ENCODE measurements around the gene TRNP1.
"Not testable (repeated sequence)": the region's sequence is repeated elsewhere in the genome, so short reads cannot be mapped to it uniquely, and the experiment has no call there.

The TRNP1 gene, protein sequence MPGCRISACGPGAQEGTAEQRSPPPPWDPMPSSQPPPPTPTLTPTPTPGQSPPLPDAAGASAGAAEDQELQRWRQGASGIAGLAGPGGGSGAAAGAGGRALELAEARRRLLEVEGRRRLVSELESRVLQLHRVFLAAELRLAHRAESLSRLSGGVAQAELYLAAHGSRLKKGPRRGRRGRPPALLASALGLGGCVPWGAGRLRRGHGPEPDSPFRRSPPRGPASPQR

DNA sequence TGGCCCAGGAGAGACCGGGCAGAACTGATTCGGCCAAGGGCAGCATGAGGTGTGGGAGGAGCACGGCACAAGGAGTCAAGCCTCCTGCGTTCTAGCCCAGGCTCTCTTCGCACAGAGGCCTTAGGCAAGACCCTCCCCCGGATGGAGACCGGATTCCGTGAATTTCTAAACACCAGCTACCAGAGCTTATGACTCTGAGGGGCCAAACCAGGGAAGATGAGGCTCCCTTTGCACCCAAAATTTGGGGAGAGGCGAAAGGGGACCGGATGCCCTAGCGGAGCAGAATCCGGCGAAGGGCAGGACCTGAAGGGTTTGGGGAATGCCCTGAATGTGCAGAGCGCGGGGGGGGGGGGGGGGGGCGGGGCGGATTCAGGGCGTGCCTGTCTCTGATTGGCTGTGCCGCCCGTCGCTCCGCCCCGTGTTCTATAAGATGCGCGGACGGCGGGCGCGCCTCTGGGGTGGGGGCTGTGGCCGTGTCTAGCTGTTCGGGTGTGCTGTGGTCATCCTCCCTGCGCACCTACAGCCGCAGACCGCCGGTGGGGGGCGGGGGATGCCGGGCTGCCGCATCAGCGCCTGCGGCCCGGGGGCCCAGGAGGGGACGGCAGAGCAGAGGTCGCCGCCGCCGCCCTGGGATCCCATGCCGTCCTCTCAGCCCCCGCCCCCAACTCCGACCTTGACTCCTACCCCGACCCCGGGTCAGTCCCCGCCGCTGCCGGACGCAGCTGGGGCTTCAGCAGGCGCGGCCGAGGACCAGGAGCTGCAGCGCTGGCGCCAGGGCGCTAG is at the start of gene TRNP1:
TSS of gene TRNP1 (plus strand) at position 456 of the 783 bp plus-strand sequence. CDS start at position 551, 95 bp downstream.
- peak; percentile 52 for DNase-seq

DNA sequence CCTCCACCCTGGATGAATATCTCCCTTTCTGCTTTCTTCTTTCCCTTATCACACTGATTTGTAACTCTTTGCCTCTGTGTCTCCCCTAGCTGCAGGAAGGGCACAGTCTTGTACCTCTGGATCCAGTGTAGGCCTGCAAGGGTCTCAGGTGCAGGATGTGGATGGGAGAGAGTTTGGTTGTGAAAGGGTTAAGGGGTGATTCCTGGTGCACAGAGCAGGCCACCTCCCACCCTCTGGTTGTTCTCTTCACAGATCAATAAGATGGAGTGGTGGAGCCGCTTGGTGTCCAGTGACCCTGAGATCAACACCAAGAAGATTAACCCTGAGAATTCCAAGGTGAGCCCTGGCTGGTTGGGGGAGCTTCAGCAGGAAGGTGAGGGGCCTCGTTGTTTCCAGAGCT is 48.4 kb upstream of the TRNP1 start:
- DNase-seq: no peak

DNA sequence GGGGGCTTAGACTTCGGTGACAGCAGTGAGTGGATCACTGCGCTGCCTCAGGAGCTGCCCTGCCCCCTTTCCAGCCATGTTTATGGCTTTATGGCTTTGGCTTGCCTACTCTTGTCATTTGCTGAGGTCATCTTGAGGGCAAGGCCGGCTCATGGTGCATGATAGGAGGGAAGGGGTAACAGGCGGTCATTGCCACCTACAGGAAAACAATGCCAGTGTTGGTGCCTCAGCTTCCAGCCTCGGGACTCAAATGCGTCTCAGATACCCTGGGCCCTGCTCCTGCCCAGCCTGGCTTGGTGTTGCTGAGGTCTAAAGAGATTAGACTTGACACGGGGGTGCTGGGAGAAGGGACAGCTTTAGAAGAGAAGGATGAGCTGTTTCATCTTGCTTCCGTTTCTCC is 47.8 kb upstream of the TRNP1 start:
- DNase-seq: no peak

DNA sequence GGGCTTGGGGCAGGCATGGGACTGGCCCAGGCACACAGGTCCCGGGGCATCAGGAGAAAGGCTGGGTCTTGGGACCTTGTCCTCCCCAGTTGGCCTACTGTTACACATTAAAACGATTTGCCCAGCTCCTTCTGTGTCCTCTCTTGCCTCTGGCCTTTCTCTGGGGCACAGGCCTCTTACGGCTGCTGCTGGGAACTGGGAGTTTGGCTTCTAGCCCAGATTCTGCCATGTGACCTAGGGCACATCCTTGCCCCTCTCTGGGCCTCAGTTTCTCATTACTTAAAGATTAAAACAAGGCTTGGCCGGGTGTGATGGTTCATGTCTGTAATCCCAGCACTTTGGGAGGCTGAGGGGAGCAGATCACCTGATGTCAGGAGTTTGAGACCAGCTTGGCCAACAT is 47.2 kb upstream of the TRNP1 start:
- no peak for DNase-seq

DNA sequence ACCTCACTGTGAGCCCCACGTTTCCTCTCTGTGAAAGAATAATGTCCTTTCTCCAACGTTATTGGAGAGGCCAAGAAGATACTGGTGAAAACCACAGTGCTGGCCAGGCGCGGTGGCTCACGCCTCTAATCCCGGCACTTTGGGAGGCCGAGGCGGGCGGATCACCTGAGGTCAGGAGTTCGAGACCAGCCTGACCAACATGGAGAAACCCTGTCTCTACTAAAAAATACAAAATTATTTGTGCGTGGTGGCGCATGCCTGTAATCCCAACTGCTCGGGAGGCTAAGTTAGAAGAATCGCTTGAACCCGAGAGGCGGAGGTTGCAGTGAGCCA is 44.8 kb upstream of the TRNP1 start:
- not testable (repeated sequence) for DNase-seq

DNA sequence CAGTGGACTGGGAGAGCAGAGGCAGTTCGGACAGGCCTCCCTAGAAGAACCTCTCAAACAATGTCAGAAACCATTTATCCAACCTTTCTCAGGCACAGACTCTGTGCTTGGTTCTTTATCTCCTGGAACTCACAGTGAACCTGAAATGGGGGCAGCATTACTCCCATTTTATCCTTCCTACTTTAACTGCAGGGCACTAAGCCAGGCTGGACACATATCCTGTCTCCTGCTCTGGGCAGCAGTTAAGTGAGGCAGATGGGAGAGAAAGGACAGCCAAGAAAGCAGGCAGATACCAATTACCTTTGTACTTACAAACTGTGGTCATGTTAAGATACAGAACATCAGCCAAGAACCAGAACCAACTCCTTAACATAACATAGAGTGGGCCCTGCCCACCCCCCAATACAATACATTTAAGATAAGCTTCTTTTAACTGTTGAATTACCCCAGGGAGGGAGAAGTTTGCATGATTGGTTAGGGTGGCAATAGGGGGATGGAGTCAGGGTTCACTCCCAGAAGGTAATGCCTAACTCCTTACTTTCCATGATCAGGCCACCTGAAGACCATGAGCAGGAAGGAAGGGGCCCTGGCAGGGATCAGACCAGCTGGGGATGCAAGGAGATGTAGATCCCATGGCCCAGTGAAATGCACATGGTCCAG is 44.1 kb upstream of the TRNP1 start:
- no peak for DNase-seq

DNA sequence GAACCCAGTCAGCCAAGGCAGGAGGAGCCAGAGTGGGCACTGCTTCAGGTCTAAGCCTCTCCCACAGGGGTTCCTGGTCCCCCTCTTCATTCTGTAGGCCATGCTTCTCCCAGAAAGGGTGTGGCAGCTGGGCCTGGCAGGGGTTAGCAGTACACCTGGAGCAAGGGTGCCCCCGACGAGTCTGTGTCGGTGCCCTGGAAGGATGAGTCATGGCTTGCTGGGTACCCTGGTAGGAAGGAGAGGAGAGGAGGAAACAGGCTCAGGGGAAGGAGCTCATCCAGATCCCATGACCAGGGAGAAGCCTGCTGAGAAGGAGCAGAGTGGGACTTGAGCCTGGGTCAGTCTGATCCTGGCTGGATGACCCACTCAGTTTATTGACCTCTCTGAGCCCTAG is 43.6 kb upstream of the TRNP1 start:
- DNase-seq: no peak

DNA sequence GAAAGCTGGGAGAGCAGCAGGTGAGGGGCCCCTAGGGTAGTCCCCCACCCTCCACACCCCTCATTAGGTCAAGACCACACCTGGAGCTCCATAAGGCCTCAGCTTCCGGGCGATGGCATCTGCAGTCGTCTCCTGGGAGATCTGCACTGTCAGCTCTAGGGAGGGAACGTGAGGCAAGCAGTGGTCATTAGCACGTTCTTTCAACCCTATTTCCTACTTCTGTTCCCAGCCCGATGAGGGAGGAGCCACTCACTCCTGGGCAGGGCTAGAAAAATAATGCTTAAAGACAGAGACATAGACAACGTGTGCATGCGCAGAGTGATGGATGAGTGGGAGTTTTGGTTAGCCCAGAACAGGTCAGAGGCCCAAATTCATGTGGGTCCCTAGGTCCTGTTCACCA is 42.9 kb upstream of the TRNP1 start:
- DNase-seq: no peak

DNA sequence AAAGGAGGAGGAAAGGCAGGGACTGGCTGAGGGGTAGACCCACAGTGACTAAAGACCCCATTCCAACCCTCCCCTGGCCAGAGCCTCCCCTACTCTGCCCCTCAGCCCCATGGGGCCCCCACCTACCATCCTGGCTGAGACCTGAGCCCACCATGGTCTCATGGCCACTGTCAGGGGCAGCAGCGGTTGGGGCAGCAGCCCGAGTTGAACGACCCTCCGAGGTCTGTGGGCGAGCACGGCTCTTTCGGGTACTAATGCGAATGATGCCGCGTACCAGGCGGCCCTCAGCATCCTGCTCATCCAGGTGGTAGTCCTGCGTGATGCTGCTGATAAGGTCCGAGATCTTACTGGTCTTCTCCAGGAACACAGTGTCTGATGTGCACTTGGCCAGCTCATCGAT is 42.3 kb upstream of the TRNP1 start:
- DNase-seq: no peak

DNA sequence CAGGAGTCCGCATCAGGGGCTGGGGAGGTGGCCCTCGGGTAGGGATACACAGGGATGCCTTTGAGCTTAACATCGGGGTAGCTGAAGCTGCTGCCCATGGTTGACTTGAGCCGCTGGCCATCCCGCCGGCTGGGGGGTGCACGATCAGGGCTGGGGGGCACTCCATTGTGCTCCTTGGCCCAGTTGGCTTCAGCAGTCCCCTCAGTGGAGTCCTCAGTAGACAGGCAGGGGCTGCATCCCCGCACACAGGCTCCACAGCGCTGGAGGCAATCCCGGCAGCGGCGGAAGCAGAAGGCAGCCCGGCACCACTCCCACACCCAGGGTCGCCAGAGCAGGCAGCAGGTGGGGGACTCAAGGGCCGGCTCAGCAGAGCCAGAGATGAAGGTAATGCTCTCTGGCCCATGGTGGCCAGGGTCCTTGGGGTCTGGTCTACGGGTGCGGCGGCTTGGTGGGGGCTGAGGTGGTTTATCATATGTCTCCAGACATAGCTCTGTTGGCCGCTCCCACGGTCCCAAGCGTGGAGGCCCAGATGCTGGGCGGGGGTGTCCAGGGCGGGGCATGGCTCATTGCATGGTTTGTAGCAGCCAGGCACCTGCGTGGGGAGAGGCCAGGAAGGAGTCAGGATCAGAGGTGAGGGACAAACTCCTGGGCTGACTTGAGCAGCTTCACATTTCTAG is 41.5 kb upstream of the TRNP1 start:
- no peak for DNase-seq

DNA sequence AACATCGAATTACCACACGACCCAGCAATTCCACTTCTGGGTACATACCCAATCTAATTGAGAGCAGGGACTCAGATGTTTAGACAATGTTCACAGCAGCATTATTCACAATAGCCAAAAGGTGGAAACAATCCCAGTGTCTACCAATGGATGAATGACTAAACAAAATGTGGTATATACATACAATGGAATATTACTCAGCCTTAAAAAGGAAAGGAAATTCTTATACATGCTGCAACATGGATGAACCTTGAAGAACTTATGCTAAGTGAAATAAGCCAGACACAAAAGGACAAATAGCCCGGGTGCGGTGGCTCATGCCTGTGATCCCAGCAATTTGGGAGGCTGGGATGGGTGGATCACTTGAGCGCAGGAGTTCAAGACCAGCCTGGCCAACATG is 40.1 kb upstream of the TRNP1 start:
- no peak for DNase-seq

DNA sequence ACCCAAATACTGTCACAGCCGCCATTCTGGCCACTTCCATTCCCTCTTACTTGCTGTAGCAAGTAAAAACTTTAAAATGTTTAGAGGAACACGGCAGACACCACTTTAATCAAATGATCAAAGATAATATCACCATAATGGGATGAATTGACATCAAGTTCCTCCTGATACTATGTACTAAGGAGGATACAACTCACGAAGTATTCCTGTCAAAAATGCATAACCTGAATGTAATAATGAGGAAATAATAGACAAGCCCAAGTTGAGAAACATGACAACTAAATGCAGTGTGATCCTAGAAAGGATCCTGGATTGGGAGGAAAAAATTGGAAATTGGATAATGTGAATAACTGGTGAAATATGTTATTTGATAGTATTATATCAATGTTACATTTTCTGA is 37.2 kb upstream of the TRNP1 start:
- no peak for DNase-seq

DNA sequence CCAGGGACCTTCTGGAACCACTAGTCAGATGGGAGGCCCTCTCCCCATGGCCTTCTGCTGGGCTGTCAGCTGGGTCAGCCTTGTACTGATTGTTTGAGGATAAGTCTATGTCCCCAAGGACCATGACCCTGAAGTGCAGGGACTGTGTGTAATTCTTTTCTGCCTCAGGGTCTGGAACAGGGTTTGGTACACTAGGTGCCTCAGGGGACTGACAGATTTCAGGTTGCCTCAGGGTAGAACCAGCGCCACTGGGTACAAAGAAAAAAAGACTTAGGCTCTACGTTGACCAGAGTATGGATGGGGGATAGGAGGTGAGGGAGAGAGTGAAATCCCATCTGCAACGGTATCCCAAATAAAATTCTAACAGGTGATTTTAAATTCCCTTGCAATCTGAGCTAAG is 36.2 kb upstream of the TRNP1 start:
- no peak for DNase-seq

DNA sequence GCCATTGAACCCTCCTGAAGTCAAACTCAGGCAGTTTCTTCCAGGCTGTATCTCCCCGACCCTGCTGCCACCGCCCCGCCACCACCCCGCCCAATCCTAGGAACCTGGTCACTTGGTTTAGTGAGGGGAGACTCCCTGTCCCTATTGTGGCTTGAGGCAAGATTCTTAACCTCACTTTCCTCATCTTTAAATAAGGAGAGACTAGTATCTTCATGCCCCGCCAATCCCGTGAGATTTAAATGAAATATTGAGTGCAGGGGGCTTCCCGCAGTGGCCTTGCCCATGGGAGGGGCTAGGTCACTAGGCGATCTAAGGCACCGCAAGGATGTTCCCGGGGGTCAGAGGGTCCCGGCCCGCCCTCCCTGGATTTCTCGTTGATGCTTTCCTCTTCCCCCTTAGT is 34.2 kb upstream of the TRNP1 start:
- DNase-seq: no peak

DNA sequence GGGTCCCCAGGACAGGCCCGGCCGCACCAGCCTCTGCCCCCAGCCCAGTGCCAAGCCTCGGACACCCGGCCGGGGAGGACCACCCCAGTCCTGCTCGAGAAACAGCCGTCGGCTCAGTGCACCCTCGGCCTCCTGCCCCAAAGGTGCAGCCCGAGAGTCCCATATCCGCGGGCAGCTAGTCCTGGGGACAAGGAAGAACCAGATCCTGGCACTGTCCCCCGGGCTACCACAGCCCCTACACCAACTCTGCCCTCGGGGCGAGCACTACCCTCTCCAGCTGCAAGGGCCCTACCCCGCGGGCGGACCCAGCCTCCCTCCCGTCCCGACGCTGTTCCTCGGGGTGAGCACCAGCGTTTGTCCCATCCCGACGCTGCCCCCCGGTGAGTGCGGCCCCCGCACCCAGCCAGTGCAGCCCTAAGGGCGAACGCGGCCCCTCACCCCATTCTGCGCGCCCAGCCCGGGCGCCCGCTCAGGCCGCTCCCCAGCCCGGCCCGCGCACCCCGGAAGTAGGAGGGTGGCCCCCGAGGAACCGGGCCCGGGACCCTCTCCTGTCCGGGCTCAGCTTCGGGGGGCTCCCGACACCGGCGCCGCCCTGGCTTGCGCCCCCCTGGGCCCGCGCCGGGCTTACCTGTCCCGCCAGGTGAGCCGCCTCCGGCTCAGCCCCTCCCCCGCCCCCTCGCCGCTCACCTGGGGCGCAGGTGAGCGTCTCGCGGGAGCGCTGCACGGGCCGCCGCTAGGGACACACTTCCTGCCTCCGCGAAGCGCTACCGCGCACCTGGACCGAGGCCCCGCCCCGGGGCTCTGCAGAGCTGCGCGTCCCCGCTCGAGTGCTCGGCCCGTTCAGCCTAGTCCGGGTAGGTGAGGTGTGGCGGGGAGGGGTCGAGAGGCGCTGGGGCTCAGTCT is 33.5 kb upstream of the TRNP1 start, which contains the start of gene KDF1:
TSS of gene KDF1 (minus strand) at position 747 of the 903 bp plus-strand sequence. CDS start 8,088 bp downstream, outside the sequence.
- DNase-seq: peak; percentile 69

DNA sequence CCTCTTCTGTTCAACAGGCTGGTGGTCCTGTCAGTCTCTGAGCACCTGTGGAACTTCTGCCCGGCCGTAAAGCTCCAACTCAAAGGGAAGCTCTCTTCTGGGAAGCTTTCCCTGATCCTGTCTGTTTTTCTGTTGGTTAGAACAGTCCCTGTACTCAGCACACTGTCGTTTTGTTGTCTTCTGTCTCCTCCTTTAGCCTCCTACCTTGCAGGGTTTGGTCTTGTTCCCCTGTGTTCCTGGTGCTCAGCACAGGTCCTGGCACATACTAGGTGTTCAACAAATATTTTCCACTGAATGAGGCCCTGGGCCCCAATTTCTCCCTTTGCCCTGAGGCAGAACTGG is 32.9 kb upstream of the TRNP1 start:
- no peak for DNase-seq

DNA sequence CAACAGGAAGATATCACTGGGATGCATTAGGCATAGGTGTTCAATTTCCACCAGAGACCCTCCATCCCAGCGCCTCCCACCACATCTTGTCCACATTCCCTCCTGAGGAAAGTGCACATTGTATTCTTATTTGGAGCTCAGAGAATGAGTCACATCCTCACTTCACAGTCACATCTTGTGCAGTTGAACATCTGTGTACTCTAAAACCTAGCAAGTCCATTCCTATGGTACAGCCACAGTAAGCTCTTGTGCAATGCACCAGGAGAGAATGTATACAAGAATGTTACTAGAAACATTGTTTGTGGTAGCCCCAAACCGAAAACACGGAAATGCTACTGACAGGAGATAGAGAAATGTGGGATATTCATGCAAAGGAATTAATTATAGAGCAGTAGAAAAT is 31.7 kb upstream of the TRNP1 start:
- DNase-seq: no peak

DNA sequence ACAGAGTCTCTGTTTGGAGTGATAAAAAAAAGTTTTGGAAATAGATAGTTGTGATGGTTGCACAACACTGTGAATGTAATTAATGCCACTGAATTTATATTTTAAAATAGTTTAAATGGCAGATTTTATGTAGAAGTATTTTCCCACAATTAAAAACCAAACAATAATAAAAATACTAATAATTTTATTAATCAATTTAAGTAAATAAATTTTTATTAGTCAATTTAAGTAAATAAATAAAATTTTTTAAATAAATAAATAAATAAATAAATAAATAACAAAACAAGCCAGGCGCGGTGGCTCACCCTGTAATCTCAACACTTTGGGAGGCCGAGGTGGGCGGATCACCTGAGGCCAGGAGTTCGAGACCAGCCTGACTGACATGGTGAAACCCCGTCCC is 28.3 kb upstream of the TRNP1 start:
- no peak for DNase-seq

DNA sequence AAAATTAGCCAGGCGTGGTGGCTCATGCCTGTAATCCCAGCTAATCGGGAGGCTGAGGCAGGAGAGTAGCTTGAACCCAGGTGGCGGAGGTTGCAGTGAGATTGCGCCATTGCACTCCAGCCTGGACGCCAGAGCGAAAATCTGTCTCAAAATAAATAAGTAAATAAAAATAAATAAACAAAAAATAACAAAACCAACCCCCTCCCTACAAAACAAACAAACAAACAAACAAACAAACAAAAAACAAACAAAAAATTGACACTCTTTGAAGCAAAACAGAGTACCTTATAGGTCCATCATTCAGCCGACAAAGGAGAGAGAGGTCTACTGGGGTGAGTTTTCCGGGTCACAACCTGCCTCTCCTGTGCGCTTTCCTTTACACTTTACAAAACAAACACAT is 27.9 kb upstream of the TRNP1 start:
- DNase-seq: no peak

DNA sequence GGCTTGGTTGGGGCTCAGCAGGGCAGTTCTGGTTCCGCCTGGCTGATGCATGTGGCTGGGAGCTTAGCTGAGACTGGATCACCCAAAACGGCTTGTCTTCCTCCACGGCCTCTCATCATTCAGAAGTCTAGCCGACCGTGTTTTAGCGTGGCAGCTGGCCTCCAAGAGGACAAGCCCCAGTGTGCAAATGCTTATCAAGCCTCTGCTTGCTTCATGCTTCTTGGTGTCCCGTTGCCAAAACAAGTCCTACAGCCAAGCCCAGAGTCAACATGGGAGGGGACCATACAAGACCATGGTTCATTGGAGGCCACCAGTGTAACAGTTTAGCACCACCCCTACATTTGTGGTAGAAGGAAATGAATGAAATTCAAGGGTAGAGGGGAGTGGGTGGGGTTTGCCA is 22.7 kb upstream of the TRNP1 start:
- DNase-seq: no peak

DNA sequence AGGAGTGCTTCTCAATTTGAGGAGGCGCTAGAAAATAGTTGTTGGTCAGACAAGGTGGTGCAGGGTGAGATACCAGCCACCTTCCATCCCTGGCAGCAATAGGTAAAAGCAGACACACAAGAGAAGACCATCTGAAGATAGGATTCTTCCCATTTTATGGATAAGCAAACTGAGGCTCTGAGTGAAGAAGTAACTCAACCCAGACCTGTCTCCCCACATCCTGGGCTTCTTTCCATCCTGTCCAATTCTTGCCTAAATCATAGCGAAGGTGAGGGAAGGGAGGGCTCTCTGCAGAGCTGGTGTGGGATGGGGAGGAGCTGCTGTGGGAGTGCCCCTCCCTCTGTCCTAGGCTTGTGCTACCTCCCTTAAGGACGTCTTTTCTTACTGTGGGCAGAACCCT is 21.9 kb upstream of the TRNP1 start:
- DNase-seq: no peak

DNA sequence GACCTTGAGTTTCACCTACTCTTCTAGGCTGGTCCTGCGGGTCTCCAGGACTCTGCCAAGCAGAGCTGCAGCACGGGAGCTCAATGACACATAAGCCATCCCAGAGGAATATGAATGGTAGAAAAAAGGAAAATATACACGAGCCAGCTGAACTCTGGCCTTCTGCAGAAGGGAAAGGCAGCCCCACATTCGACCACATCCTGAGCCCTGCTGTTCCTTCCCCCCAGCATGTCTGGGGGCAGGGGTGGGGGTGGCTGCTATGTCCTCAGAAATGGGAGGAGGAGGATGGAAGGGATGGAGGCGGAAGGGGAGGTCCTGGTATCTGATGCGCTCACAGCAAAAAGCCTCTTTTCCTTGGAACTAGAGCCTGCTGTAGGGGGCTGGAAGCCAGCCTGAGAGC is 21.1 kb upstream of the TRNP1 start:
- DNase-seq: no peak

DNA sequence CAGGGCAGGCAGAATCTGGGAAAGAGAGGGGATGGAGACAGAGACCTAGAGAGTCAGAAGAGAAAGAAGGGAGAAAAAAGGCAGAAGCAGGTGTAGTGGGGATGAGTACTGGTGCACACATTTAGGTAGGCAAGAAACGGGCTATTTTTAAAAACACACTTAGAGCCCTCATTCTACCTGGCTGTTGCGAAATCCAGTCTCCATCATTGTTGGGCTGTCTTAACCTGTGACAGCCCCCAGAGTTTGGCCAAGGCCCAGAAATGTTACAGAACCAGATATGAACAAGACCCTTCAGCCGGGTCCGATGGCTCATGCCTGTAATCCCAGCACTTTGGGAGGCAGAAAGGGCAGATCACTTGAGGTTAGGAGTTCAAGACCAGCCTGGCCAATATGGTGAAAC is 20.7 kb upstream of the TRNP1 start:
- no peak for DNase-seq

All from NCI-H1436 (cell line).